GM12874 (cell line): Measurements from ENCODE around the gene UBE2E3.

ENCODE experiments used
- CTCF ChIP-seq: IDR thresholded peaks from 2 replicates; pipeline ENCODE4 v1.5.1; 2011; ENCODE audit warnings: low read depth, mild to moderate bottlenecking, control low read depth, low read length, moderate library complexity; ENCODE audit not compliant: insufficient read depth

UBE2E3 gene

DNA sequence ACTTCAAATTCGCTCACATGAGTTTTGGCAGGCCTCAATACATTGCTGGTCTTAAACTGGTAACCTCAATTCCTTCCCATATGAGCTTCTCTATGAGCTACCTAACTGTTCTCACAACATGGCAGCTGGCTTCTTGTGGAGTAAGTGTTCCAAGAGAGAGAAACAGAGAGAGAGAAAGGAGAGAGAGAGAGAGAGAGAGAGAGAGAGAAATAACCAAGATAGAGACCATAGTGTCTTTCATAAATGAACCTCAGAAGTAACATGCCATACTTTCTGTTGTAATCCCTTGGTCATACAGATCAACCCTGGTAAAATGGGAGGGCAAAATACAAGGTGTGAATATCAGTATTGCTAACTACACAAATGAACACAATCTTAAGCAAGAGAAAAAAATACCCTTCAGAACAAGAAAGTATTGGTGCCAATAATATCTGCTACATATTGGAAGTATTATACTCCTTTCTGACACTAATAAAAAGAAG lies 33.2 kb upstream of the UBE2E3 start:
- no peak for TF ChIP-seq CTCF

- no peak for TF ChIP-seq CTCF
Measured at GRCh38 chr2:180949896-180950295, 30.5 kb upstream of the UBE2E3 start.

DNA sequence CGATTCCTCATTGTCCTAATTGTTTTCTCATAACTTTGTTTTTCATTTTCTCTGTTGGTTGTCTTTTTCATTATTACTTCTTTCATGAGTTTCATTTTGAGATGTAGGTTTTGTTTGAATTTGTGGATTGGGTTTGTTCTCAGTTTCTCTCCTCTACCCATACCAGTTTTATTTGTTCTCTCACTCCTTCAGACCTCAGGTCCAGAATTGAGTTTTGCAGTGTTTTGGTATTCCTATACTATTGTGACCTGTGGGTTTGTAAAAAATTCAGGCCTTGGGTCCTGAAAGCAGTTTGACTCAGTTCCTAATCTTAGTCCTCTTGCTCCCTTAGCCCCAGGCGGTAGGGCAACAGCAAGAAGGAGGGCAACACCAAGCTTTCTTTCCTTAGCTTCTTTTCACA lies 28.3 kb upstream of the UBE2E3 start:
- TF ChIP-seq CTCF = no peak

DNA sequence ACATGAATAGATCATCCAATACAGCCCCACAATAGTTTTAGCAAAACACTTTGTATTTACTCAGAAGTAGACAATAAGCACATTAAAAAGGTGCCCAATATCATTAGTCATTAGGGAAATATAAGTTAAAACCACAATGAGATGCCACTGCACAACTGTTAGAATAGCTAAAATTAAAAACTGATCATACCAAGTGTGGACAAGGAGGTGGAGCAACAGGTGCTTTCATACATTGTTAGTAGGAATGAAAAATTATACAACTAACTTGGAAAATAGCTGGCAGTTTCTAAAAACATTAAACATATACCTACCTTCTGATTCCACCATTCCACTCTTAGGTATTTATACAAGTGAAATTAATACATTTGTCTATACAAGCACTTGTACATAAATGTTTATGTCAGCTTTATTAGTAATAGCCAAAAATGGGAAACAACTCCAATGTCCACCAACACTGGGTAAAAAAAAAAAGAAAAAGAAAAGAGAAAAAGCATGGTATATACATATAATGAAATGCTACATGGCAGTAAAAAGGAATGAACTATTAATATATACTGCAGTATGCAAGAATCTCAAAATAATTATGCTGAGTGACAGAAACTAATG lies 27.6 kb upstream of the UBE2E3 start:
- no peak for TF ChIP-seq CTCF

- TF ChIP-seq CTCF = no peak
Measured at GRCh38 chr2:180953550-180953949, 26.9 kb upstream of the UBE2E3 start.

DNA sequence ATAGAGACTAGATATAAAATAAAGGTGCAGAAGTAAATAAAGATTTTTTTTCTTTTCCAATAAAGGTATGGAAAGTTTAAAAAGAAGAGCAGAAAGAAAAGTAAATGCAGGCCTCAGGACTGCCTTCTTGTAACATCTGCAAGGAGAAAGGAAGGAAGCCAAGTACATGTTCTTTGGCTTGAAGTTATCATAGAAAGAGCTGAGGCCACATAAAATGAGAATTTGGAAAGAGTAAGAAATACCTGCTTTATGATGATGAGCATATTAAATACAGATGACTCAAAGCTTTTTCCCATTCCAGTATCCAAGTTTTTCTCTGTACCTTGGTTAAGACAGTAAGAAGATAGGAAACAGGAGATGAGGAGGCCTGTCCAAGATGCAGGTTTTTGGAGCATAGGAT lies 25.3 kb upstream of the UBE2E3 start:
- TF ChIP-seq CTCF = no peak

DNA sequence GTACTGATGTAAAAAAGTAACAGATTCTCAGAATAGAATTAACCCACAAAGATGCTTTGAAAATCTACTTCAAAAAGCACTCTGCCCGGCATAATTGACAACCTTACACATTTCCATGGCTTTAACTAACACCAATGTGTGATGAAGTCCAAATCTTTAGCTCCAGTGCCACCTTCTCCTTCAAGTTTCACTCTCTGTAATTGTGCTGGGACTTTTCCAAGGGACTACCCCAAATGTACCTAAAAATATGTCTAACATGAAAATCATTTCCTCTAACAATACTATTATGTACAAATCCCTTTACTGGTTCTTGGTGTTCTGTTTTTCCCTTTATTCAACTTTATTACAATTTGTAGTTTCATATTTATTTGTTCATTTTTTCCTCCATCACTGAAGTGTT lies 20.6 kb upstream of the UBE2E3 start:
- no peak for TF ChIP-seq CTCF

DNA sequence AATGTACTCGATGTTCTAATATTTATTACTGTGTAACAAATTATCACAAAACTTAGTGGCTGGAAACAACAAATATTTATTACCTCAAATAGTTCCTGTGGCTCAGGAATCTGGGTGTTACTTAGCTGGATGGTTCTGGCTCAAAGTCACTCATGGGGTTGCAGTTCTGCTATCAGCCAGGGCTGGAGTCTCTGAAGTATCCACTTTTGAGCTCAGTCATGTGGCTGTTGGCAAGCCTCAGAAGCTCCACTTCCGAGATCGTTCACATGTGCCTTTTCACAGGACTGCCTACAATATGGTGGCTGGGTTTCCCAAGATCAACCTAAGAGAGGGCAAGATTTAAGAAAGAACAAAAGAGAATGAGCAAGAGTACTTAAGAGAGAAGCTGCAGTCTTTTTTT lies 19.4 kb upstream of the UBE2E3 start:
- TF ChIP-seq CTCF = no peak
